WERI-Rb-1 (cell line): Measurements from ENCODE around the gene OR2A2.

Experiments used
- DNase-seq: peaks from one replicate; pipeline ENCODE4 v3.0.0-alpha.2; 2020
- H3K27ac ChIP-seq: fragments of 250-450 bp; sonication (Bioruptor Pico); 2 replicates; pipeline ENCODE4 v1.5.1; 2020; ENCODE audit warnings: mild to moderate bottlenecking, moderate library complexity
- H3K27me3 ChIP-seq: fragments of 250-450 bp; sonication (Bioruptor Pico); 2 replicates; pipeline ENCODE4 v1.5.1; 2021; ENCODE audit warnings: mild to moderate bottlenecking, low read depth, moderate library complexity; ENCODE audit not compliant: insufficient read depth, severe bottlenecking
- H3K36me3 ChIP-seq: fragments of 250-450 bp; sonication (Bioruptor Pico); 2 replicates; pipeline ENCODE4 v1.5.1; 2020; ENCODE audit warnings: mild to moderate bottlenecking, moderate library complexity
- H3K4me3 ChIP-seq: 2 replicates; pipeline ENCODE4 v1.5.1; 2011; ENCODE audit warnings: low read depth, mild to moderate bottlenecking, control low read depth, low read length
- H3K9me3 ChIP-seq: fragments of 250-450 bp; sonication (Bioruptor Pico); 2 replicates; pipeline ENCODE4 v1.5.1; 2021; ENCODE audit warnings: mild to moderate bottlenecking, moderate library complexity; ENCODE audit not compliant: severe bottlenecking
- TF ChIP-seq, protein P1 (sequence below): IDR thresholded peaks from 2 replicates; pipeline ENCODE4 v1.5.1; 2011; ENCODE audit warnings: low read depth, mild to moderate bottlenecking, control low read depth, inconsistent platforms, low read length

OR2A2 gene

DNA sequence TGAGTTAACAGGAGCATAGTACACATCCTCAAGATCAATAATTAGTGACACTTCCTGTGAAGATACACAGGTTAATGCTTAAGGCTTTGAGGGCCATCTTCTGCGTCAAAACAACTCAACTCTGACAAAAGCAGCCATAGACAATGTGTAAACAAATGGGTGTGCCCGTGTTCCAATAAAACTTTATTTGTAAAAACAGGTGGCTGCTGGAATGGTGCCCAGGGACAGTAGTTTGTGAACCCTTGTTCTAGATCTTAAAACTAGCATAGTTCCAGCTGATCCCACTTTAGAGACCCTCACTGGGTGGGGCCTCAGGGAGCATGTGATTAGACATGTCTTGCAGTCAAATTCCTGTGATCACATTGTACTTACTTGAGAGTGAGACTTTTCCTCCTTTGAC lies 21.3 kb downstream of the OR2A2 start:
- DNase-seq = no peak
- Histone ChIP-seq H3K27ac (no peak overlapping the region), H3K36me3 (no peaks in the 10 kb centered on the region), H3K4me3 (no peak overlapping the region), H3K9me3 (no peaks in the 10 kb centered on the region), H3K27me3 (no peaks in the 10 kb centered on the region)
- TF ChIP-seq, protein P1, sequence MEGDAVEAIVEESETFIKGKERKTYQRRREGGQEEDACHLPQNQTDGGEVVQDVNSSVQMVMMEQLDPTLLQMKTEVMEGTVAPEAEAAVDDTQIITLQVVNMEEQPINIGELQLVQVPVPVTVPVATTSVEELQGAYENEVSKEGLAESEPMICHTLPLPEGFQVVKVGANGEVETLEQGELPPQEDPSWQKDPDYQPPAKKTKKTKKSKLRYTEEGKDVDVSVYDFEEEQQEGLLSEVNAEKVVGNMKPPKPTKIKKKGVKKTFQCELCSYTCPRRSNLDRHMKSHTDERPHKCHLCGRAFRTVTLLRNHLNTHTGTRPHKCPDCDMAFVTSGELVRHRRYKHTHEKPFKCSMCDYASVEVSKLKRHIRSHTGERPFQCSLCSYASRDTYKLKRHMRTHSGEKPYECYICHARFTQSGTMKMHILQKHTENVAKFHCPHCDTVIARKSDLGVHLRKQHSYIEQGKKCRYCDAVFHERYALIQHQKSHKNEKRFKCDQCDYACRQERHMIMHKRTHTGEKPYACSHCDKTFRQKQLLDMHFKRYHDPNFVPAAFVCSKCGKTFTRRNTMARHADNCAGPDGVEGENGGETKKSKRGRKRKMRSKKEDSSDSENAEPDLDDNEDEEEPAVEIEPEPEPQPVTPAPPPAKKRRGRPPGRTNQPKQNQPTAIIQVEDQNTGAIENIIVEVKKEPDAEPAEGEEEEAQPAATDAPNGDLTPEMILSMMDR = no peak

GRCh38 chr7:144132262-144132661 lies 22.9 kb downstream of the OR2A2 start:
- TF ChIP-seq, protein P1 = no peak
- Histone ChIP-seq H3K36me3 (no peaks in the 10 kb centered on the region), H3K27me3 (no peaks in the 10 kb centered on the region), H3K4me3 (no peak overlapping the region), H3K9me3 (no peaks in the 10 kb centered on the region), H3K27ac (no peak overlapping the region)
- no peak for DNase-seq

DNA sequence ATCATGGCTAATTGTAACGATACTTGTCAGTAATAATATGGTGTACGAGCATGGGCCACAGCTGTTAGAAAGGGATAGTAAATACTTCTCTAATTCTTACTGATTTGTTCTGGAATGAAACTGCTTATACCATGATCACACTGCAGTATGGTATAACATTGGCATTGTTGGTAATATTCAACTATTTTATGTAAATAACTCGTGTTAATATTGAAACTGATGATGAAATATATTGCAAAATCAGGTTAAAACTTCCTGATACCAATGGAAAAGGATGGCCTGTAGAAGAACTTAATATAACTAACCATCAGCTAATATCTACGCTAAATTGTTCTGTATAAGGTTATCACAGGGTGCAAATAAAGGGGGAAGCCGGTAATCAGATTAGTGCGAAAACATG lies 23.9 kb downstream of the OR2A2 start:
- no peak for DNase-seq
- no peaks in the 10 kb centered on the region for H3K9me3 ChIP-seq

DNA sequence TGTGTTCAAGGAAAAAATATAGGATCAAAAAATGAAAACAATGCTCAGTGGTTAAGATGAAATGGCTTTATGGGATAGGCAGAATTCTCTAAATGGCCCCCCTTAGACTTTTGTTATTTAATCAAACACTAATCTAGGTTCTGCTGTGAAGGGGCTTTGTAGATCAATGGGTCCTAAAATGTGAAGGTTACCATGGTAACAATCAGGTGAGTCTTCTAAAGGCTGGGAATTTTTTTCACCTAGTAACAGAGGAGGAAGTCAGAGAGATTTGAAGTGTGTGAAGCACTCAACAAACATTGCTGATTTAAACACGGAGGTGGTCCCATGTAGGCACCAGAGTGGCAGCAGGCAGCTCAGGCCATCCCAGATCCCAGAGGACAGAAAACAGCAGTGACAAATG lies 24.7 kb downstream of the OR2A2 start:
- H3K27me3 ChIP-seq = no peaks in the 10 kb centered on the region
- H3K27ac ChIP-seq = no peak overlapping the region
- TF ChIP-seq, protein P1 = no peak
- no peak for DNase-seq
- H3K36me3 ChIP-seq = no peaks in the 10 kb centered on the region
- H3K4me3 ChIP-seq = no peak overlapping the region
- H3K9me3 ChIP-seq = no peaks in the 10 kb centered on the region

More for the DNA sequence above, 23.9 kb downstream of the OR2A2 start:
- Histone ChIP-seq H3K27ac (no peak overlapping the region), H3K4me3 (no peak overlapping the region), H3K36me3 (no peaks in the 10 kb centered on the region), H3K27me3 (no peaks in the 10 kb centered on the region)
- TF ChIP-seq, protein P1 = no peak

DNA sequence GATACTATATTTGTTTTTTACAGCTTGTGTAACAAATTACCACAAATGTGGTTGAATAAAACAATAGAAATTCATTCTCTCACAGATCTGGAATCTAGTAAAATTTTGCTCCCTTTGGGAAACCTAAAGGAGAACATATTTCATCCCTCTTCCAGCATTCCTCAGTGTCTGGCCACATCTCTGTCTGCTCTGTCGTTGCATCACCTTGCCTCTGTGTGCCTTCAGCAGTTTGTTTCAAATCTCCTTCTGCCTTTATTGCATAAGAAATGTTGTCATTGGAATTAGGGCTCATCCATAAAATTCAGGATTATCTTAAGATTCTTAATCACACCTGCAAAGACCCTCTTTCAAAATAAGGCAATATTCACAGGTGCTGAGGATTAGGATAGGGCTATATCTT lies 28.1 kb downstream of the OR2A2 start:
- no peak for DNase-seq
- no peaks in the 10 kb centered on the region for H3K9me3 ChIP-seq
- H3K36me3 ChIP-seq = no peaks in the 10 kb centered on the region
- H3K4me3 ChIP-seq = no peak overlapping the region
- TF ChIP-seq, protein P1 = no peak
- no peak overlapping the region for H3K27ac ChIP-seq
- no peaks in the 10 kb centered on the region for H3K27me3 ChIP-seq

GRCh38 chr7:144142187-144142586 lies 32.8 kb downstream of the OR2A2 start:
- H3K36me3 ChIP-seq = no peaks in the 10 kb centered on the region
- DNase-seq = no peak
- H3K9me3 ChIP-seq = no peaks in the 10 kb centered on the region
- no peaks in the 10 kb centered on the region for H3K27me3 ChIP-seq
- TF ChIP-seq, protein P1 = no peak
- no peak overlapping the region for H3K27ac ChIP-seq
- no peak overlapping the region for H3K4me3 ChIP-seq
